Fibroblast of villous mesenchyme (primary cell): ENCODE data around the gene DEFB125. TPM values are rescaled to one million over a fixed set of nuclear protein-coding genes. Genes with fewer than 3 reads are reported as not detected.
"Not testable (repeated sequence)": the region's sequence is repeated elsewhere in the genome, so short reads cannot be mapped to it uniquely, and the experiment has no call there.

Experiments
- DNase-seq: peaks from one replicate; pipeline ENCODE4 v3.0.0-alpha.2; 2010; ENCODE audit warnings: low read depth
- H3K4me3 ChIP-seq: 2 replicates; pipeline ENCODE4 v1.5.1; 2011; ENCODE audit warnings: low read depth, mild to moderate bottlenecking, low read length
- total RNA-seq: library from RNA; depleted of rRNA; stranded (reverse); fragments of >200 nt; gene quantifications from 2 replicates; pipeline ENCODE4 v1.2.3, GENCODE V29; 2012
- TF ChIP-seq, protein P1 (sequence below): IDR thresholded peaks from 2 replicates; pipeline ENCODE4 v1.5.1; 2012; ENCODE audit warnings: low read depth, mild to moderate bottlenecking, low read length; ENCODE audit not compliant: insufficient read depth

DEFB125 gene
- total RNA-seq, 1 donor, result not detected

DNA sequence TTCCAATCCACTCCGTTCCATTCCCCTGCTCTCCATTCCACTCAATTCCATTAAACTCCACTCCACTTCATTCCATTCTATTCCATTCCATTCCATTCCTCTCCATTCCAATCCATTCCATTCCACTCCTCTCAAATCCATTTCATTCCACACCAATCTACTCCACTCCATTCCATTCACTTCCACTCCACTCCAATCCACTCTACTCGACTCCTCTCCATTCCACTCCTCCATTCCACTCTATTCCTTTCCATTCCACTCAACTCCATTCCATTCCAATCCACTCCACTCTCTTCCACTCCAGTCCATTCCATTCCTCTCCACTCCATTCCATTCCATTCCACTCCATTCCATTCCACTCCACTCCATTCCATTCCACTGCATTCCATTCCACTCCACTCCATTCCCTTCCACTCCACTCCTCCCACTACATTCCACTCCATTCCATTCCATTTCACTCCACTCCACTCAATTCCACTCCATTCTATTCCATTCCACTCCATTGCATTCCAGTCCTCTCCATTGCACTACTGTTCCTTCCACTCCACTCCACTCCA lies 22.6 kb upstream of the DEFB125 start:
- TF ChIP-seq, protein P1, sequence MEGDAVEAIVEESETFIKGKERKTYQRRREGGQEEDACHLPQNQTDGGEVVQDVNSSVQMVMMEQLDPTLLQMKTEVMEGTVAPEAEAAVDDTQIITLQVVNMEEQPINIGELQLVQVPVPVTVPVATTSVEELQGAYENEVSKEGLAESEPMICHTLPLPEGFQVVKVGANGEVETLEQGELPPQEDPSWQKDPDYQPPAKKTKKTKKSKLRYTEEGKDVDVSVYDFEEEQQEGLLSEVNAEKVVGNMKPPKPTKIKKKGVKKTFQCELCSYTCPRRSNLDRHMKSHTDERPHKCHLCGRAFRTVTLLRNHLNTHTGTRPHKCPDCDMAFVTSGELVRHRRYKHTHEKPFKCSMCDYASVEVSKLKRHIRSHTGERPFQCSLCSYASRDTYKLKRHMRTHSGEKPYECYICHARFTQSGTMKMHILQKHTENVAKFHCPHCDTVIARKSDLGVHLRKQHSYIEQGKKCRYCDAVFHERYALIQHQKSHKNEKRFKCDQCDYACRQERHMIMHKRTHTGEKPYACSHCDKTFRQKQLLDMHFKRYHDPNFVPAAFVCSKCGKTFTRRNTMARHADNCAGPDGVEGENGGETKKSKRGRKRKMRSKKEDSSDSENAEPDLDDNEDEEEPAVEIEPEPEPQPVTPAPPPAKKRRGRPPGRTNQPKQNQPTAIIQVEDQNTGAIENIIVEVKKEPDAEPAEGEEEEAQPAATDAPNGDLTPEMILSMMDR, result no peak
- no peak for DNase-seq
- no peak overlapping the region for H3K4me3 ChIP-seq

DNA sequence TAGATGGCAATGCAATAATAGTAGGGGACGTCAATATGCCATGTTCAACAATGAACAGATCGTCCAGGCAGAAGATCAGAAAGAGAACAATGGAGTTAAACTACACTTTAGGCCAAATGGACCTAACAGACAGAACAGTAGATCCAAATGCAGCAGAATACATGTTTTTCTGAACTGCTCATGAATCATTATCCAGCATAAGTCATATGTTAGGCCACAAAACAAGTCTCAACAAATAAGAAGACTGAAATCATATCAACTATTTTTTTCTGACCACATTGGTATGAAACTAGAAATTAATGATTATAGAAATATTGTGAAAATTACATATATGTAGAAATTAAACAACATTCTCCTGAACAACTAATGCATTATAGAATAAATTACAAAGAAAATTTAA lies 10.2 kb upstream of the DEFB125 start:
- DNase-seq, result no peak
- no peak overlapping the region for H3K4me3 ChIP-seq
- TF ChIP-seq, protein P1, result no peak

DNA sequence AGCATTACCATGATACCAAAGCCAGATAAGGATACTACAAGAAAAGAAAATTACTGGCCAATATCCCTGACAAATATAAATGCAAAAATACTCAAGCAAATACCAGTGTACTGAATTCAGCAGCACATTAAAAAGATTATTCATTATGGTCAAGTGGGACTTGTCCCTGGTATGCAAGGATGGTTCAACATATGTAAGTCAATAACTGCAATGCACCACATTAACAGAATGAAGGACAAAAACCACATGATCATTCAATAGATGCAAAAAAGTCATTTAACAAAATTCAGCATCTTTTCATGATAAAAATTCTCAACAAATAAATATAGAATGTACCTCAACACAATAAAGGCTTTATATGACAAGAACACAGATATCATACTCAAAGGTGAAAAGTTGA lies 9.1 kb upstream of the DEFB125 start:
- TF ChIP-seq, protein P1, result no peak
- H3K4me3 ChIP-seq, result no peak overlapping the region
- no peak for DNase-seq

DNA sequence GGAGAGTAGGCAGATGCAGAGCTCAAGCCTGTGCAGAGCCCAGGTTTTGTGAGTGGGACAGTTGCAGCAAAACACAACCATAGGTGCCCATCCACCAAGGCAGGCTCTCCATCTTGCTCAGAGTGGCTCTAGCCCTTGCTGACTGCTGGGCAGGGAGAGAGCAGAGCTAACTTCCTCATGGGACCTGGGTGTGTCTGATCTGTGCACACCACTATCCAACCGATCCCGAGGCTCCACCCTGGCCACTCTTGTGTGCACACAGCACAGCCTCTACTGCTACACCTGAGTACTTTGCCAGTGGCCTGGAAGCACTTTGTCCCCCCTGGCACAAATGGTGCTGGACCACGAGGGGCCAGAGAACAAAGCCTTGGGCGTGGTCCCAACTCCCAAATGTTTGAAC lies 7.9 kb upstream of the DEFB125 start:
- TF ChIP-seq, protein P1, result no peak
- no peak overlapping the region for H3K4me3 ChIP-seq
- DNase-seq, result no peak

DNA sequence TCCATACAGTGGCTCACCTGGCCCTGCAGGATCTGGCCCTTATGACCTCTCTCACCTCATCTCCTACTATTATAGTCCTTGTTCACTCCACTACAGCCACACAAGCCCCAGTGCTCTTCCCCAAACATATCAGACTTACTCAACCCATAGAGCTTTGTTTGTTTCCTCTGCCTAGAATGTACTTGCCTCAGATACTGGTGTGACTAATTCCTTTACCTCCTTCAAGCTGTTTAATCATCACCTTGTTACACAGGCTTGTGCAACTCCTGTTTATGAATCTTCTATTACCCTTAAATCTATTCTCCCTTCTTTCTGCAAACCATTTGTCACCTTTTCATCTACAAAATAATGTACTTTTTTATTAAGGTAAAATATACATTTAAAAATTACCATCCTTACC lies 3.2 kb downstream of the DEFB125 start:
- H3K4me3 ChIP-seq, result no peak overlapping the region
- DNase-seq, result no peak
- TF ChIP-seq, protein P1, result no peak

DNA sequence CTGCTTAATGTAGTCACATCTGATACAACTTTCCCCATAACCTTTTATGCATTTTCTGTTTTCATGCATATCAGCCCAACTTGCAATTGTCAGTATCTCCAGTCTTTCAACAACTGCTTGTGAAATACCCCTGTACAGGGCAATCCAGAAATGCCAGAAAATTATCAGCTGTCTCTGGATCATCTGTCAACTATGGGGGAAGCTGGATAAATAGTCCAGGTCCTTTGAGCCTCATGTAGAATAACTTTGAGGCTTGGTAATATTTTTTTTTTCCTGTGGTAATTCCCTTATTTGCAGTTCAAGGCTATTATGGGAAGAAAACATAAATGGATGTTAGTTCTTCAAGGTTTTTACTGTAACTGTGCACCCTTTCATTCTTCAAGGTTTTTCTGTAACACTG lies 6.2 kb downstream of the DEFB125 start:
- DNase-seq, result no peak
- TF ChIP-seq, protein P1, result no peak
- no peak overlapping the region for H3K4me3 ChIP-seq

DNA sequence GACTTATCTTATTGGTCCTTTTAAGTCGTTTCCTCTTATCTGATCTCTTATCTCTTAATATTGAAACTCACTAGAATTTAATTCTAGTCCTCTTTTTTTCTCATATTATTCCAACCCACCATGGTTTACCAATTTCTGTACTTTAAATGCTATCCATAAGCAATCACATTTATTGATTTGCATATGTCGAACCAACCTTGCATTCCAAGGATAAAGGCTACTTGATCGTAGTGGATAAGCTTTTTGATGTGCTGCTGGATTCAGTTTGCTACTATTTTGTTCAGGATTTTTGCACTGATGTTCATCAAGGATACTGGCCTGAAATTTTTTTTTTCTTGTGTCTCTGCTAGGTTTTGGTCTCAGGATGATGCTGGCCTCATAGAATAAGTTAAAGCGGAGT lies 7.7 kb downstream of the DEFB125 start:
- H3K4me3 ChIP-seq, result no peak overlapping the region
- TF ChIP-seq, protein P1, result no peak
- DNase-seq, result no peak

DNA sequence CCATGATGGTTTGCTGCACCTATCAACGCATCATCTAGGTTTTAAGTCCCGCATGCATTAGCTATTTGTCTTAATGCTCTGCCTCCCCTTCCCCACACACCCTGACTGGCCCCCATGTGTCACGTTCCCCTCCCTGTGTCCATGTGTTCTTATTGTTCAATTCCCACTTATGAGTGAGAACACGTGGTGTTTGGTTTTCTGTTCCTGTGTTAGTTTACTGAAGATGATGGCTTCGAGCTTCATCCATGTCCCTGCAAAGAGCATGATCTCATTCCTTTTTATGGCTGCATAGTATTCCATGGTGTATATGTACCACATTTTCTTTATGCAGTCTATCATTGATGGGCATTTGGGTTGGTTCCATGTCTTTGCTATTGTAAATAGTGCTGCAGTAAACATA lies 10.2 kb downstream of the DEFB125 start:
- not testable (repeated sequence) for DNase-seq, H3K4me3 ChIP-seq
